ENCODE data around the gene GABARAP. TPM values are rescaled to one million over a fixed set of nuclear protein-coding genes. Genes with fewer than 3 reads are reported as not detected.

GABARAP gene
- total RNA-seq, 1 donor from 2014 or later = 92.6 TPM

- no peak for DNase-seq (ENCODE audit: low read depth in 2 of 2)
Measured at GRCh38 chr17:7208027-7208571, 34.1 kb downstream of the GABARAP start.

GRCh38 chr17:7207120-7208001 lies 34.9 kb downstream of the GABARAP start:
- DNase-seq (ENCODE audit: low read depth in 2 of 2) = no peak

GRCh38 chr17:7205561-7205960 lies 36.7 kb downstream of the GABARAP start:
- DNase-seq (ENCODE audit: low read depth in 2 of 2) = no peak

- peak; percentile 36 to 71 for DNase-seq (ENCODE audit: low read depth in 2 of 2)
Measured at GRCh38 chr17:7204828-7205461, 37.3 kb downstream of the GABARAP start.

- no peak for DNase-seq (ENCODE audit: low read depth in 2 of 2)
Measured at GRCh38 chr17:7204336-7204735, 37.9 kb downstream of the GABARAP start.

GRCh38 chr17:7203391-7203790 lies 38.9 kb downstream of the GABARAP start:
- no peak for DNase-seq (ENCODE audit: low read depth in 2 of 2)

- no peak for DNase-seq (ENCODE audit: low read depth in 2 of 2)
Measured at GRCh38 chr17:7196651-7197401, 45.4 kb downstream of the GABARAP start.

- no peak for DNase-seq (ENCODE audit: low read depth in 2 of 2)
Measured at GRCh38 chr17:7195971-7196370, 46.3 kb downstream of the GABARAP start.

GRCh38 chr17:7192271-7192937 lies 49.8 kb downstream of the GABARAP start:
- DNase-seq (ENCODE audit: low read depth in 2 of 2) = no peak

GRCh38 chr17:7191571-7192270 lies 50.5 kb downstream of the GABARAP start:
- peak in 1 of 2 donors; percentile 24 for DNase-seq (ENCODE audit: low read depth in 2 of 2)

GRCh38 chr17:7191069-7191468 lies 51.2 kb downstream of the GABARAP start:
- DNase-seq (ENCODE audit: low read depth in 2 of 2) = no peak

- DNase-seq (ENCODE audit: low read depth in 2 of 2) = no peak
Measured at GRCh38 chr17:7190276-7190917, 51.9 kb downstream of the GABARAP start.

Other genes starting within 250 kb of the GABARAP start
- not detected in 2 replicates for gene ALOX12, start 246.4 kb downstream of the GABARAP start, total RNA-seq
- 42.9 and 71.4 TPM in 2 replicates for gene RNASEK, start 229.8 kb downstream of the GABARAP start, total RNA-seq
- 57.9 and 85.0 TPM in 2 replicates for gene BCL6B, start 219.4 kb downstream of the GABARAP start, total RNA-seq
- gene SLC16A13, start 206.4 kb downstream of the GABARAP start, total RNA-seq = 1.4 and 2.0 TPM in 2 replicates
- gene SLC16A11, start 198.4 kb downstream of the GABARAP start, total RNA-seq = 1.0 and 1.9 TPM in 2 replicates
- 1.8 and 3.5 TPM in 2 replicates for gene CLEC10A, start 162.2 kb downstream of the GABARAP start, total RNA-seq
- under 0.01 TPM in 1 of 2 replicates, not detected in the other for gene ASGR2, start 127.6 kb downstream of the GABARAP start, total RNA-seq
- gene ASGR1, start 63.1 kb downstream of the GABARAP start, total RNA-seq = 14.8 and 26.2 TPM in 2 replicates
- 5.3 and 11.4 TPM in 2 replicates for gene DLG4, start 22.6 kb downstream of the GABARAP start, total RNA-seq
- 219 and 341 TPM in 2 replicates for gene ACADVL, start 22.5 kb downstream of the GABARAP start, total RNA-seq
- 28.6 and 37.0 TPM in 2 replicates for gene DVL2, start 7.9 kb downstream of the GABARAP start, total RNA-seq
- 29.7 and 45.6 TPM in 2 replicates for gene PHF23, start 3.0 kb downstream of the GABARAP start, total RNA-seq
- gene CTDNEP1, start 9.3 kb upstream of the GABARAP start, total RNA-seq = 25.9 and 35.5 TPM in 2 replicates
- gene ELP5, start 9.8 kb upstream of the GABARAP start, total RNA-seq = 31.8 and 34.6 TPM in 2 replicates
- gene CLDN7, start 20.0 kb upstream of the GABARAP start, total RNA-seq = 1.0 and 2.7 TPM in 2 replicates
- gene SLC2A4, start 39.3 kb upstream of the GABARAP start, total RNA-seq = 0.76 and 0.90 TPM in 2 replicates
- gene YBX2, start 52.2 kb upstream of the GABARAP start, total RNA-seq = 0.25 and 0.26 TPM in 2 replicates
- gene EIF5A, start 65.2 kb upstream of the GABARAP start, total RNA-seq = 540 and 622 TPM in 2 replicates
- 19.1 and 28.3 TPM in 2 replicates for gene GPS2, start 72.9 kb upstream of the GABARAP start, total RNA-seq
- gene NEURL4, start 86.9 kb upstream of the GABARAP start, total RNA-seq = 9.1 and 15.0 TPM in 2 replicates
- 0.26 and 1.0 TPM in 2 replicates for gene ACAP1, start 94.1 kb upstream of the GABARAP start, total RNA-seq
- gene KCTD11, start 109.7 kb upstream of the GABARAP start, total RNA-seq = 2.3 and 3.4 TPM in 2 replicates
- gene TMEM95, start 112.7 kb upstream of the GABARAP start, total RNA-seq = not detected in 2 replicates
- 2.1 and 2.3 TPM in 2 replicates for gene TNK1, start 138.6 kb upstream of the GABARAP start, total RNA-seq
- gene PLSCR3, start 152.1 kb upstream of the GABARAP start, total RNA-seq = 13.5 and 34.0 TPM in 2 replicates
- gene TMEM256, start 161.6 kb upstream of the GABARAP start, total RNA-seq = 127 and 212 TPM in 2 replicates
- 1.4 and 3.0 TPM in 2 replicates for gene NLGN2, start 165.4 kb upstream of the GABARAP start, total RNA-seq
- not detected in 2 replicates for gene SPEM1, start 177.9 kb upstream of the GABARAP start, total RNA-seq
- not detected in 2 replicates for gene SPEM2, start 183.2 kb upstream of the GABARAP start, total RNA-seq
- gene SPEM3, start 186.4 kb upstream of the GABARAP start, total RNA-seq = not detected in 2 replicates
- 6.8 and 10.1 TPM in 2 replicates for gene TMEM102, start 193.0 kb upstream of the GABARAP start, total RNA-seq
- 0.13 and 0.38 TPM in 2 replicates for gene FGF11, start 197.1 kb upstream of the GABARAP start, total RNA-seq
- 7.2 and 10.0 TPM in 2 replicates for gene CHRNB1, start 202.6 kb upstream of the GABARAP start, total RNA-seq
- gene ZBTB4, start 237.2 kb upstream of the GABARAP start, total RNA-seq = 6.7 and 11.3 TPM in 2 replicates
- gene SLC35G6, start 239.0 kb upstream of the GABARAP start, total RNA-seq = not detected in 2 replicates
- gene POLR2A, start 241.9 kb upstream of the GABARAP start, total RNA-seq = 56.5 and 87.0 TPM in 2 replicates

All from dermis microvascular lymphatic vessel endothelial cell (primary cell).